ENCODE data around the gene OR2F2.

The OR2F2 gene

GRCh38 chr7:143980746-143981510 is 45.9 kb downstream of the OR2F2 start:
- DNase-seq (ENCODE audit: extremely low spot score) = no peak
- TF ChIP-seq CTCF (IDR thresholded peaks at IDR 0.05; ENCODE audit: control extremely low read depth, extremely low read depth, low read depth, missing control alignments) = no peak
- ChIA-PET POLR2A (no interaction called here), CTCF (no interaction called here)

- TF ChIP-seq CTCF (IDR thresholded peaks at IDR 0.05; ENCODE audit: control extremely low read depth, extremely low read depth, low read depth, missing control alignments) = no peak
- POLR2A ChIA-PET = no interaction called here
- CTCF ChIA-PET = no interaction called here
- no peak for DNase-seq (ENCODE audit: extremely low spot score)
These were observed 48.9 kb downstream of the OR2F2 start for GRCh38 chr7:143983960-143984359.

Data from GM10248 (cell line).